GM19099 (cell line): Measurements from ENCODE around the gene CCN5.

Experiments
- POLR2A ChIP-seq: IDR thresholded peaks from 3 replicates; pipeline ENCODE4 v1.6.1; 2011; ENCODE audit warnings: low read depth; ENCODE audit not compliant: insufficient read length; ENCODE audit errors: extremely low read depth

CCN5 gene

GRCh38 chr20:44691424-44692423, 23.4 kb upstream of the CCN5 start:
- TF ChIP-seq POLR2A, result no peak

- TF ChIP-seq POLR2A, result no peak
These were observed 22.2 kb upstream of the CCN5 start for GRCh38 chr20:44692932-44693480.

- TF ChIP-seq POLR2A, result no peak
These were observed 21.5 kb upstream of the CCN5 start for GRCh38 chr20:44693627-44694026.

DNA sequence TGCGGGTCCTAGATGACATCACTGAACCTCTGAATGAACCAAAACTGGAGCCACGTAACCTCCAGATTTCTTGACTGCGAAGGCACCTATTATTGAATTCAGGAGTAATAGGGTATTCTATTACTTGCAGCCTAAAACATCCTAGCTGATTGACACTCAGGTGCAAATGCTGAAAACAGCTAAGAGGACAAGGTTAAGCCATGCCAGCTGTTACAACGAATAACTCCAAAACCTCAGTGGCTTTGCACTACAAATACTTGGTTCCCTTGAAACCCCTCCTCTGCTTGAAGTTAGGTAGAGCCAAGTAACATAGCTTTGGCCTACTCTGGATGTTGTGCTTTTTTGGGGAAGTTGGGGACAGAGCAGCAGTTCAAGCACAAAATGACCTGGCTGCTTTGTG, 21.0 kb upstream of the CCN5 start:
- TF ChIP-seq POLR2A, result no peak

DNA sequence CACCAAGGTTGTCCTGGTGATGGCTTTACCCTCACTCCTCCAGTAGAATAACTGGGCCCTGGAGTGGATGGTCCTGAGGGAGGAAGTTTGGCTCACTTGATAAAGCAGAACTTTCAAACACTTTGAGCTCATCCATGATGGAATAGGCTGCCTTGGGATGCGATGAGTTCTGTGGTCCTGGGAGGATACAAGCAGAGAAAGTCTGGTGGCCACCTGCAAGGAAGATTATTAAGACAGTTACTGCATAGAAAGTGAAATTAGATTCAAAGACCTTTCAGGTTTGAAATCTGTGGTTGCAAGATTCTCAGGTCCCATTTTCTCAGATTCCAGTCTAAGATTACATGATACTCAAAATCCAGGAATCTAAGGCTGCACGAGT, 19.9 kb upstream of the CCN5 start:
- TF ChIP-seq POLR2A, result no peak

- TF ChIP-seq POLR2A, result no peak
These were observed 19.4 kb upstream of the CCN5 start for GRCh38 chr20:44695674-44696300.

- no peak for TF ChIP-seq POLR2A
These were observed 18.9 kb upstream of the CCN5 start for GRCh38 chr20:44696315-44696714.

- TF ChIP-seq POLR2A, result no peak
These were observed 16.8 kb upstream of the CCN5 start for GRCh38 chr20:44698351-44698750.

DNA sequence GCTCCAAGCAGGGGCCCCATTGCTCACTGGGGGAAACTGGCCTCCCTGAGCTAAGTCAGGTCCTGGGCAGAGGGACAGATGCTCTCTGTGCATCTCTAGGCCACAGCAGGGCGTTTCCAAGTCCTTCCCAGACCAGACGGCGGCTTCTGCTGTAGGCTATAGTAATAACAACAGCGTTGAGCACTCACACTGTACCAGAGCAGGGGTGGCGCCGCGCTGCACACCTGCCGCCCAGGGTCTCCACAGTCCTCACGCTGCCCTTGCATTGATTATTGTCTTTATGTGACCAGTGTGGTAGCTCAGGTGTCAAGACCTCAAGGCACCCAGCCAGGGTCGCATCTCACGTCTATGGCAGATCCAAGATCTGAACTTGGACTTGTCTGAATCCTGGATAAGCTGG, 14.9 kb upstream of the CCN5 start:
- no peak for TF ChIP-seq POLR2A

GRCh38 chr20:44701118-44701857, 13.9 kb upstream of the CCN5 start:
- no peak for TF ChIP-seq POLR2A

- no peak for TF ChIP-seq POLR2A
These were observed 13.3 kb upstream of the CCN5 start for GRCh38 chr20:44701858-44702256.

DNA sequence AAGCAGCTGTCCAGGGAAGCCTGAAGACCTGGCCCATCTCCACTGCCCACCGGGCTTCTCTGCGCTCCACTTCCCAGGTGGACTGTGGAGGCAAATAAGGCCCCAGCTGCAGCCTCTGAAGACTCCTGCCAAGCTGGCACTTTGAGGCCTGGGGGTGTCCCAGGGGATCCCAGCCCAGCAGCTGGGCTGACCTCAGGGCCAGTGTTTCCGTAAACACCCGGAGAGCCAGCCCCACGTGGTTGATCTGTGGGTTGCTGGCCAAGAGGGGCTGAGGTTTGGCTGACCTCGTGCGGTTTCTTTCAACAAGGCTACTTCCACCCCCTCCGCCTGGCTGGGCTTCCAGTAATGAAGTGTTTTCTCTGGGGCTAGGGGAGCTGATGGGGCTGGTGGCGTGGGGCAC, 12.4 kb upstream of the CCN5 start:
- TF ChIP-seq POLR2A, result no peak

GRCh38 chr20:44703183-44703925, 11.8 kb upstream of the CCN5 start:
- no peak for TF ChIP-seq POLR2A

DNA sequence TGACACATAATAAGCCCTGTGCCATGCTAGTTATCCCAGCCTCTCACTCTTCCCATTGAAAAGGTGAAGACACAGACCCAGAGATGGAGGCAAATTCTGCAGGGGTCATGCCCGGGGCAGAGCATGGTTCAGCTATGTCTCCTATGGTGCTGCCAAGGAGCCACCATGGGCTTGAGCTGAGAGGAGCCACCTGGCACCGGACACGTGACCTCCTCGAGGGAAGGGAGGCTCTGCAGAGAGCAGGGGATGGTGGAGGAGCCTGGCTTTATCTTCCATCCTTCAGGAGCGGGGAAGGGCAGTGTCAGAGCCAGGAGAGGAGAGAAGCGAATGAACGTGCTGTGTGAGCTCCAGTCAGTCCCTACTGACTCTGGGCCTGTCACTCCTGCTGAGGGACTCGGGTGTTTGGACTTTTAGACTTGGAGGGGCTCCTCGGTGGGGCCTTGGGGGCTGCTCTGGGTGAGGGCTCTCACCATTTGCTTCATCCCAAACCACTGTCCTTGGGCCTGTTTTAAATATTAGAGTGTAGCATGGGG, 11.1 kb upstream of the CCN5 start:
- TF ChIP-seq POLR2A, result no peak
